Ishikawa (cell line): ENCODE data around the gene SMARCD1.

ENCODE experiments used
- CEBPB ChIP-seq: IDR thresholded peaks from 2 replicates; pipeline ENCODE4 v1.6.1; 2012
- CREB1 ChIP-seq: IDR thresholded peaks from 2 replicates; pipeline ENCODE4 v1.6.1; 2012; ENCODE audit warnings: low read depth
- EGR1 ChIP-seq: IDR thresholded peaks from 2 replicates; pipeline ENCODE4 v1.6.1; 2012
- EP300 ChIP-seq: IDR thresholded peaks from 2 replicates; pipeline ENCODE4 v1.6.1; 2012; ENCODE audit warnings: borderline replicate concordance
- FOXM1 ChIP-seq: IDR thresholded peaks from 2 replicates; pipeline ENCODE4 v1.6.1; 2012; ENCODE audit warnings: low read depth, borderline replicate concordance
- NFIC ChIP-seq: IDR thresholded peaks from 2 replicates; pipeline ENCODE4 v1.6.1; 2012
- RAD21 ChIP-seq: IDR thresholded peaks from 2 replicates; pipeline ENCODE4 v1.6.1; 2012; ENCODE audit warnings: low read depth
- TAF1 ChIP-seq: IDR thresholded peaks from 2 replicates; pipeline ENCODE4 v1.6.1; 2012; ENCODE audit warnings: low read depth, mild to moderate bottlenecking
- TCF12 ChIP-seq: IDR thresholded peaks from 2 replicates; pipeline ENCODE4 v1.6.1; 2012; ENCODE audit warnings: low read depth
- TEAD4 ChIP-seq: IDR thresholded peaks from 2 replicates; pipeline ENCODE4 v1.6.1; 2012
- YY1 ChIP-seq: IDR thresholded peaks from 2 replicates; pipeline ENCODE4 v1.6.1; 2012; ENCODE audit warnings: low read depth
- ZBTB7A ChIP-seq: IDR thresholded peaks from 2 replicates; pipeline ENCODE4 v1.6.1; 2012; ENCODE audit warnings: low read depth
- TF ChIP-seq, protein P1 (sequence below): IDR thresholded peaks from 2 replicates; pipeline ENCODE4 v1.6.1; 2012
- TF ChIP-seq, protein P2 (sequence below): IDR thresholded peaks from 2 replicates; pipeline ENCODE4 v1.6.1; 2012
- TF ChIP-seq, protein P3 (sequence below): IDR thresholded peaks from 2 replicates; pipeline ENCODE4 v1.6.1; 2012; ENCODE audit warnings: low read depth, mild to moderate bottlenecking

Gene SMARCD1

DNA sequence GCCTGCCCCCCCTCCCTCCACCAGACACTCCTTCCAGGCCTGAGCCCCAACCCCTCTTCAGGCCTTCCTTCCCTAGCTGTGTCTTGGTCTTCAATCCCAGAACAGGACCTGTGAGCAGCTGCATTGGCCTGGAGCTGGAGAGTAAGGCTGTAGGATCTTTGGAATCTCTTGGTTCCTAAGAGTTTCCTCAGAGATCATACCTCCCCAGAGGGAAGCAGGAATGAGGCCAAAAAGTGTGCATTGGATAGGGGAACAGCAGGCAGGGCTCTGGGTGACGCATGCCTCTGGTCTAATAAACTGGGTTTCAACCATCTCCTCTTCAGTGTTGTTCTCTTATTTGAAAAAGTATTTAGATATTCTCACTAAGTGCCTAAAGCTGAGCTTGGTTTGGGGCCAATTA, 1.8 kb upstream of the SMARCD1 start:
- TF ChIP-seq, protein P1, sequence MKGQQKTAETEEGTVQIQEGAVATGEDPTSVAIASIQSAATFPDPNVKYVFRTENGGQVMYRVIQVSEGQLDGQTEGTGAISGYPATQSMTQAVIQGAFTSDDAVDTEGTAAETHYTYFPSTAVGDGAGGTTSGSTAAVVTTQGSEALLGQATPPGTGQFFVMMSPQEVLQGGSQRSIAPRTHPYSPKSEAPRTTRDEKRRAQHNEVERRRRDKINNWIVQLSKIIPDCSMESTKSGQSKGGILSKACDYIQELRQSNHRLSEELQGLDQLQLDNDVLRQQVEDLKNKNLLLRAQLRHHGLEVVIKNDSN: no peak
- no peak for TF ChIP-seq ZBTB7A
- no peak for TF ChIP-seq EP300
- TF ChIP-seq, protein P2, sequence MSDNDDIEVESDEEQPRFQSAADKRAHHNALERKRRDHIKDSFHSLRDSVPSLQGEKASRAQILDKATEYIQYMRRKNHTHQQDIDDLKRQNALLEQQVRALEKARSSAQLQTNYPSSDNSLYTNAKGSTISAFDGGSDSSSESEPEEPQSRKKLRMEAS: no peak
- no peak for TF ChIP-seq FOXM1
- TF ChIP-seq RAD21: no peak
- no peak for TF ChIP-seq NFIC
- no peak for TF ChIP-seq CEBPB
- TF ChIP-seq TEAD4: no peak
- no peak for TF ChIP-seq TCF12
- no peak for TF ChIP-seq YY1
- no peak for TF ChIP-seq TAF1

DNA sequence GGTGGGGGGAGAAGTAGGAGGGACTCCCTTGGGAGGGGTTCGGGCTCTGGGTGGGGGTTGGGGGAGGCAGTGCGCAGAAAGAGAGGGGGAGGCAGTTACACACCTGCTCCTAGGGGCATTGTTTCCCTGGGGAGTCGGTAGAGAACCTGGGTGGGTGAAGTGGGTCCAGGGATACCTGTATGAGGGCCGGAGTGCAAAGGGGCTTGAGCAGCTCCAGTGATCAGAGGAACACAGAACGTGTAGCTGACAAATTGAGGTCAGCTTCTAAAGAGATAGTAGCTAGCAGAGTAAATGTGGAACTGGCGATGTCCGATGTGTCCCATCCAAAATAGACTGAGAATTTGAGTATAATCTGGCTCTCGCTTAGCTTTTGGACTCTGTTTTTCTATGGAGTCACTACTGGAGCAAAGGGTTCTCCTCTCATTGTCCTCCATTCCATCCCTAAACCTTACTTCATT, 502 bp downstream of the SMARCD1 start:
- TF ChIP-seq FOXM1 (no peak), NFIC (no peak), CEBPB (no peak), RAD21 (no peak), CREB1 (no peak), TCF12 (no peak), EP300 (no peak), TAF1 (no peak), TEAD4 (no peak), YY1 (no peak), EGR1 (no peak), ZBTB7A (no peak)
- TF ChIP-seq, protein P2: no peak
- TF ChIP-seq, protein P3, sequence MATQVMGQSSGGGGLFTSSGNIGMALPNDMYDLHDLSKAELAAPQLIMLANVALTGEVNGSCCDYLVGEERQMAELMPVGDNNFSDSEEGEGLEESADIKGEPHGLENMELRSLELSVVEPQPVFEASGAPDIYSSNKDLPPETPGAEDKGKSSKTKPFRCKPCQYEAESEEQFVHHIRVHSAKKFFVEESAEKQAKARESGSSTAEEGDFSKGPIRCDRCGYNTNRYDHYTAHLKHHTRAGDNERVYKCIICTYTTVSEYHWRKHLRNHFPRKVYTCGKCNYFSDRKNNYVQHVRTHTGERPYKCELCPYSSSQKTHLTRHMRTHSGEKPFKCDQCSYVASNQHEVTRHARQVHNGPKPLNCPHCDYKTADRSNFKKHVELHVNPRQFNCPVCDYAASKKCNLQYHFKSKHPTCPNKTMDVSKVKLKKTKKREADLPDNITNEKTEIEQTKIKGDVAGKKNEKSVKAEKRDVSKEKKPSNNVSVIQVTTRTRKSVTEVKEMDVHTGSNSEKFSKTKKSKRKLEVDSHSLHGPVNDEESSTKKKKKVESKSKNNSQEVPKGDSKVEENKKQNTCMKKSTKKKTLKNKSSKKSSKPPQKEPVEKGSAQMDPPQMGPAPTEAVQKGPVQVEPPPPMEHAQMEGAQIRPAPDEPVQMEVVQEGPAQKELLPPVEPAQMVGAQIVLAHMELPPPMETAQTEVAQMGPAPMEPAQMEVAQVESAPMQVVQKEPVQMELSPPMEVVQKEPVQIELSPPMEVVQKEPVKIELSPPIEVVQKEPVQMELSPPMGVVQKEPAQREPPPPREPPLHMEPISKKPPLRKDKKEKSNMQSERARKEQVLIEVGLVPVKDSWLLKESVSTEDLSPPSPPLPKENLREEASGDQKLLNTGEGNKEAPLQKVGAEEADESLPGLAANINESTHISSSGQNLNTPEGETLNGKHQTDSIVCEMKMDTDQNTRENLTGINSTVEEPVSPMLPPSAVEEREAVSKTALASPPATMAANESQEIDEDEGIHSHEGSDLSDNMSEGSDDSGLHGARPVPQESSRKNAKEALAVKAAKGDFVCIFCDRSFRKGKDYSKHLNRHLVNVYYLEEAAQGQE: no peak
- TF ChIP-seq, protein P1: no peak

DNA sequence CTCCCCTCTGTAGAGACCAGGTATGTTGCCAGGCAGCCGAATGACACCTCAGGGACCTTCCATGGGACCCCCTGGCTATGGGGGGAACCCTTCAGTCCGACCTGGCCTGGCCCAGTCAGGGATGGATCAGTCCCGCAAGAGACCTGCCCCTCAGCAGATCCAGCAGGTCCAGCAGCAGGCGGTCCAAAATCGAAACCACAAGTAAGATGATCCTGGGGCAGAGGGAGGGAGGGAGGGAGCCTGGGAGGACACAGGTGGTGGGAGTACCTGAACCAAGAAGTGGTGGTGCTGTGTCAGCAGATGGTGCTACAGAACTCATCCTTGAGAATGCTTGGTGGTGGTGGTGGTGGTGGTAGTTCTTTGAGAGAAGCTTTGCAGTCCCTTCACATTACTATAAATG, 1.0 kb downstream of the SMARCD1 start:
- no peak for TF ChIP-seq TEAD4
- TF ChIP-seq TCF12: no peak
- TF ChIP-seq CEBPB: no peak
- no peak for TF ChIP-seq ZBTB7A
- no peak for TF ChIP-seq YY1
- TF ChIP-seq, protein P3: no peak
- TF ChIP-seq CREB1: no peak
- no peak for TF ChIP-seq NFIC

DNA sequence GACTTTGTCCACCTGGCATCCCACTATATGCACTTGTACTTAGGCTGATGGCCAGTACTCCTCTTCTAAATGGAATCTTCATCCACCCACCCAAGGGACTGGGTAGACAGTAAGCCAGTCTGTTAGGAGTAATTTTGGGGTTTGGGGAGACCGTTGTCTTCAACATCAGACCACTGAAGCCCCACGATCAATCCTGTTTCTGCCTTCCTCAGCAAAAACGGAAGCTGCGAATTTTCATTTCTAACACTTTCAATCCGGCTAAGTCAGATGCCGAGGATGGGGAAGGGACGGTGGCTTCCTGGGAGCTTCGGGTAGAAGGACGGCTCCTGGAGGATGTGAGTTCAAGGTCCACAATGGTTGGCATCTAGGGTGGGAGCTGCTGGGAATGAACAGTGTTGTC, 2.0 kb downstream of the SMARCD1 start:
- TF ChIP-seq FOXM1: no peak
- no peak for TF ChIP-seq ZBTB7A

DNA sequence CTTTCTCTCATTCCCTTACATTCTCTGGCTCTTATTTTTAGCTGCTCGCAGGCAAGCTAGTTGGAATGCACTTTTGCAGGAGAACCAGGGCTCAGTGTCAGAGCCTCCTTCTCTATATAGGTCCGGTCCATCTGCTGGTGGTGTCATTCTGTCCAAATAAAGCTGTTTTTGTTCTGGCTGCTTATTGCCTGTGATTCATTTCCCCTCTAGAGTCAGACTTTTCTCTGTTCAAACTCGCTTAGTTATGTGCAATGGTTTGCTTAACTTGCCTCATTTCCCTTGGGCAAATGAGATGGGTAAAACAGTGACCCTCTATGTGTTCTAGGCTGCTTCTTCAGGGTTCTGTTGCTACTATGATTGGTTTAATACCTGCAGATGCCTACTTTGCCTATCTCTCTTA, 2.9 kb downstream of the SMARCD1 start:
- TF ChIP-seq ZBTB7A (no peak), TCF12 (no peak), CREB1 (no peak)

DNA sequence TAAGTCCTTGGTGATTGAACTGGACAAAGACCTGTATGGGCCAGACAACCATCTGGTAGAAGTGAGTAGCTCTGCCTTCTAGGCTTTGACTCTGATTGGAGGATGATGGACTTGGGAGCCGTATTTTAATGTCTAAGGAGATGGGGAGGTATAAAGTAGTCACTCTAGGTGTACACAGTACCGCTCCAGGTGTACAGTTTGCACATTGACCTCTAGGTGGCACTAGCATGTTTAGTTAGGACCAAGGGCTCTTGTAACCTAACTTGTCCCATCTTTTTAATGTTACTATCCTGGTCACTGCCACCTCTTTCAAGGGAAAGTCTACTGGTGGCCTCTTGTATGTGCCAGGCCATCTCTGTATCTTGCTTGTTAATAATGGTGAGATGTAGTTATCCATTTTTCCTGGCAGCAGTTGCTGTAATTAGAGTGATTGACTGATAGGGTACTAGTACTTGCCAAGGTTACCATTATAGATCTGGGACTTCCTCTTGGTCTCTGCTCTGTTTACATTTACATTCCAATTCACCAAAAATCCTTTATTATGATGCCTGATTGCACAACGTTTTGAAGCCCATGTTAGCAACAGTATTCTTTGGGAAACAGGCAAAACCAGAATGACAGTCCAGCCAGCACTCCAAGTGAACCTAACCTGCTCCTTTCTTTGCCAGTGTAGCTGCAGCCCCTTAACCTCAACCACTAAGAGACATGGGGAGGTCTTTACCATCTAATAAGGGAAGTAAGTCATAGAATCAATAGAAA, 3.6 kb downstream of the SMARCD1 start:
- TF ChIP-seq YY1 (no peak), RAD21 (peak; percentile 74)

DNA sequence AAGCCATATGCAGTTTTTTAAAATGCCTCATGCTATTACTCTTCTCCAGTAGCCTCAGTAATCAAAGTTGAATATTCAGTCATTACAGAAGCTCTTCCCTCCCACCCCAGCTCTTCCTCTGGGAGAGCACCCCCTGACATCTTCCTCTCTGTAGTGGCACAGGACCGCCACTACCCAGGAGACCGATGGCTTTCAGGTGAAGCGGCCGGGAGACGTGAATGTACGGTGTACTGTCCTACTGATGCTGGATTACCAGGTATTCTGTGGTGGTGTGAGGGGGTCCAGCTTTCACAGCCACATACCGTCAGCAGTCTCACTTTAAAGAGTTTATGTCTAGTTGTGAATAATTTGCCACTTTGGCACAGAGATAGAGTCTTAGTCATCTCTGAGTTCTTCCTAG, 4.6 kb downstream of the SMARCD1 start:
- TF ChIP-seq FOXM1 (no peak), CREB1 (no peak), TEAD4 (no peak), EGR1 (no peak), ZBTB7A (no peak), NFIC (no peak), TCF12 (no peak), TAF1 (no peak), RAD21 (no peak), CEBPB (no peak), YY1 (no peak), EP300 (no peak)
- TF ChIP-seq, protein P1: no peak
- TF ChIP-seq, protein P3: no peak
- TF ChIP-seq, protein P2: no peak
